K562 (cell line): ENCODE data around the gene PSEN1. TPM values are rescaled to one million over a fixed set of nuclear protein-coding genes. Genes with fewer than 3 reads are reported as not detected.

Source experiments
- ATAC-seq: fragments of 200-7000 bp; cut with Tn5 transposase; 3 replicates; pipeline ENCODE4 v1.9.1; 2020; ENCODE audit warnings: moderate library complexity
- BruUV-seq: library from RNA; stranded (reverse); fragments of 400-500 nt; replicated peaks from 2 replicates; lab custom pipeline; 2021; lab: Mats Ljungman, UMichigan
- CTCF ChIA-PET: fragments of 300-600 bp; formaldehyde crosslinking; extraction: SDS; loops from one replicate; lab custom pipeline; 2021; ENCODE audit warnings: low intra/inter-chr PET ratio; lab: Yijun Ruan, JAX
- POLR2A ChIA-PET: fragments of 300-600, 350-650 bp; sonication (Branson Sonifier 250); formaldehyde crosslinking; extraction: SDS; loops from one replicate; lab custom pipeline; 2021; ENCODE audit warnings: antibody characterized with exemption, inconsistent platforms; lab: Yijun Ruan, JAX
- DNase-seq, 4 experiments: peaks; one replicate each; pipeline versions ENCODE4 v3.0.0 to v3.0.0-alpha.2; 2011 to 2018; ENCODE audit warnings: low spot score in 3 of 4, mixed read lengths in 3 of 4; ENCODE audit errors: extremely low read depth in 1 of 4
- FAIRE-seq: peaks from 2 replicates; lab custom pipeline; 2011; peaks lifted over from hg19 to GRCh38; lab: Jason Lieb, UNC
- H2AFZ ChIP-seq: 2 replicates; pipeline ENCODE4 v1.6.0; 2011; ENCODE audit warnings: low read depth, low read length, control low read depth, inconsistent platforms
- H3K27ac ChIP-seq: fragments of 200-600 bp; 3 replicates; pipeline ENCODE4 v1.8.0; 2011; ENCODE audit warnings: low read depth, mild to moderate bottlenecking, control low read depth, inconsistent platforms, low read length, moderate library complexity, mixed read lengths; ENCODE audit errors: extremely low read depth
- H3K27me3 ChIP-seq, 2 experiments: fragments of 300-600 bp in 1 of 2; 2 replicates in 1 of 2; 3 replicates in 1 of 2; pipeline versions ENCODE4 v1.6.0 to v1.8.0; 2011; ENCODE audit warnings: inconsistent platforms in 2 of 2, low read length in 2 of 2, mild to moderate bottlenecking in 1 of 2, mixed read lengths in 1 of 2, moderate library complexity in 1 of 2; ENCODE audit not compliant: control insufficient read depth in 2 of 2, insufficient read depth in 2 of 2
- H3K36me3 ChIP-seq: fragments of 300-600 bp; 3 replicates; pipeline ENCODE4 v1.8.0; 2011; ENCODE audit warnings: mild to moderate bottlenecking, low read length, inconsistent platforms; ENCODE audit not compliant: control insufficient read depth, insufficient read depth
- H3K4me1 ChIP-seq, 2 experiments: fragments of 200-600 bp in 1 of 2; replicated peaks in 1 of 2; 2 replicates in 1 of 2; 3 replicates in 1 of 2; pipeline versions ENCODE4 v1.5.1 to v1.8.0; 2011; ENCODE audit warnings: inconsistent platforms in 2 of 2, low read length in 2 of 2, mild to moderate bottlenecking in 1 of 2, mixed read lengths in 1 of 2, moderate library complexity in 1 of 2; ENCODE audit not compliant: control insufficient read depth in 2 of 2, insufficient read depth in 2 of 2
- H3K4me2 ChIP-seq: 2 replicates; pipeline ENCODE4 v1.6.1; 2011; ENCODE audit warnings: low read length, control low read depth, inconsistent platforms, mixed read lengths; ENCODE audit not compliant: insufficient read depth
- H3K4me3 ChIP-seq: fragments of 200-600 bp; sonication (generic), shearing (Covaris generic); 2 replicates; pipeline ENCODE4 v1.5.1; 2016; ENCODE audit warnings: control low read depth, inconsistent platforms
- H3K79me2 ChIP-seq: fragments of 200-600 bp; 3 replicates; pipeline ENCODE4 v1.8.0; 2011; ENCODE audit warnings: low read length, inconsistent platforms; ENCODE audit not compliant: control insufficient read depth, insufficient read depth
- H3K9ac ChIP-seq, 2 experiments: 2 replicates each; pipeline versions ENCODE4 v1.6.0 to v1.6.1; 2011; ENCODE audit warnings: low read depth in 2 of 2, low read length in 2 of 2, control low read depth in 1 of 2, inconsistent platforms in 1 of 2, mild to moderate bottlenecking in 1 of 2, mixed read lengths in 1 of 2; ENCODE audit not compliant: insufficient read depth in 1 of 2
- H3K9me1 ChIP-seq: one replicate; pipeline ENCODE4 v1.6.0; 2011; ENCODE audit warnings: inconsistent platforms, mild to moderate bottlenecking, low read length, moderate library complexity; ENCODE audit not compliant: control insufficient read depth, insufficient read depth
- H3K9me3 ChIP-seq: replicated peaks from 2 replicates; pipeline ENCODE4 v1.5.1; 2011; ENCODE audit warnings: low read depth, low read length, inconsistent platforms; ENCODE audit not compliant: control insufficient read depth, insufficient read depth
- H4K20me1 ChIP-seq: replicated peaks from 2 replicates; pipeline ENCODE4 v1.6.1; 2011; ENCODE audit warnings: low read length, inconsistent platforms, mixed read lengths; ENCODE audit not compliant: control insufficient read depth, insufficient read depth
- BDP1 ChIP-seq: IDR thresholded peaks from 3 replicates; pipeline ENCODE4 v1.6.1; 2011; ENCODE audit not compliant: insufficient read length, insufficient read depth
- CBX5 ChIP-seq: IDR thresholded peaks from 2 replicates; pipeline ENCODE4 v1.6.1; 2014; ENCODE audit warnings: low read depth, borderline replicate concordance
- CEBPB ChIP-seq: fragments of 450-650 bp; IDR thresholded peaks from 2 replicates; pipeline ENCODE4 v1.6.1; 2016; ENCODE audit warnings: missing genetic modification characterization, missing compliant biosample characterization
- CXXC5 ChIP-seq: fragments of 250-450 bp; sonication (Bioruptor Pico); IDR thresholded peaks from 2 replicates; pipeline ENCODE4 v1.8.0; 2022; ENCODE audit warnings: inconsistent platforms, mild to moderate bottlenecking, moderate library complexity
- FOS ChIP-seq: IDR thresholded peaks from 3 replicates; pipeline ENCODE4 v1.6.1; 2011; ENCODE audit not compliant: insufficient read length; ENCODE audit errors: extremely low read depth
- HNRNPUL1 ChIP-seq: fragments of 200-400 bp; formaldehyde crosslinking; IDR thresholded peaks from 2 replicates; pipeline ENCODE4 v1.6.1; 2017; ENCODE audit warnings: low read length
- IFI16 ChIP-seq: fragments of 250-450 bp; sonication (Bioruptor Pico); IDR thresholded peaks from 2 replicates; pipeline ENCODE4 v2.1.2; 2022; ENCODE audit warnings: mild to moderate bottlenecking, inconsistent platforms
- MCM3 ChIP-seq: fragments of 450-650 bp; IDR thresholded peaks from 2 replicates; pipeline ENCODE4 v1.6.1; 2016
- NCOA1 ChIP-seq: fragments of 450-650 bp; IDR thresholded peaks from 2 replicates; pipeline ENCODE4 v1.6.1; 2016; ENCODE audit warnings: low read depth
- RBFOX2 ChIP-seq: fragments of 200-400 bp; formaldehyde crosslinking; IDR thresholded peaks from 2 replicates; pipeline ENCODE4 v1.6.1; 2017; ENCODE audit warnings: low read depth, mild to moderate bottlenecking, low read length, moderate library complexity
- SETDB1 ChIP-seq: IDR thresholded peaks from one replicate; pipeline ENCODE4 v1.6.1; 2012; ENCODE audit warnings: low read length, control low read depth, inconsistent platforms
- SRSF3 ChIP-seq: fragments of 200-400 bp; formaldehyde crosslinking; IDR thresholded peaks from 2 replicates; pipeline ENCODE4 v1.6.1; 2016; ENCODE audit warnings: mild to moderate bottlenecking, low read length, moderate library complexity; ENCODE audit not compliant: insufficient read depth
- TBP ChIP-seq: optimal IDR thresholded peaks from 2 replicates; pipeline ENCODE3; 2011; ENCODE audit warnings: low read depth, low read length, improper control_type of control experiment
- TFAM ChIP-seq: fragments of 250-450 bp; sonication (Bioruptor Pico); conservative IDR thresholded peaks from 2 replicates; pipeline ENCODE4 v1.5.0; 2021; ENCODE audit warnings: mild to moderate bottlenecking, moderate library complexity
- THRAP3 ChIP-seq: fragments of 450-650 bp; IDR thresholded peaks from 2 replicates; pipeline ENCODE4 v1.6.1; 2016; ENCODE audit warnings: mild to moderate bottlenecking, inconsistent platforms, borderline replicate concordance
- ZNF274 ChIP-seq: IDR thresholded peaks from 2 replicates; pipeline ENCODE4 v1.6.1; 2011; ENCODE audit warnings: low read depth, mild to moderate bottlenecking, low read length, moderate library complexity, borderline replicate concordance
- ZNF408 ChIP-seq: fragments of 250-450 bp; sonication (Bioruptor Pico); IDR thresholded peaks from 2 replicates; pipeline ENCODE4 v1.4.0; 2020; ENCODE audit warnings: low read depth, mild to moderate bottlenecking, moderate library complexity
- WGBS: fragments of 100-300 bp; shearing (Covaris generic); methylation state at CpG from one replicate; pipeline ENCODE4 v1.1.6; 2016; ENCODE audit warnings: low coverage, mixed read lengths; ENCODE audit not compliant: insufficient coverage; ENCODE audit errors: missing lambda C conversion rate; 5-methylcytosine and 5-hydroxymethylcytosine counted together
- in situ Hi-C: fragments of 300-500 bp; cut with MboI; formaldehyde crosslinking; loops from 4 replicates; pipeline ENCODE4 v1.15.0; 2018; ENCODE audit warnings: inconsistent platforms, mixed read lengths
- intact Hi-C: fragments of 100-400 bp; cut with micrococcal nuclease; formaldehyde crosslinking; loops from 2 replicates; pipeline ENCODE4 v1.14.2; 2022
- polyA plus RNA-seq, 8 experiments: library from polyadenylated mRNA; depleted of rRNA in 4 of 8; stranded (reverse) in 5 of 8; unstranded in 3 of 8; fragments of >200 nt; fragmentation: Nextera tagmentation in 2 of 8; fragmentation: Illumina TruSeq in 1 of 8; extraction: Ambion mirVana in 2 of 8; extraction: Trizol in 1 of 8; gene quantifications; 2 replicates each; pipeline versions ENCODE4 v1.2.1 to v1.2.3, GENCODE V29; 2011 to 2014; ENCODE audit warnings: inconsistent platforms in 1 of 8, missing spikeins in 1 of 8
- total RNA-seq, 7 experiments: library from RNA; depleted of rRNA in 6 of 7; stranded (reverse); fragments of >200 nt in 6 of 7; fragmentation: Illumina TruSeq in 2 of 7; extraction: Trizol in 2 of 7; gene quantifications; 2 replicates each; pipeline versions ENCODE4 v1.2.1 to v1.2.3, GENCODE V29; 2011 to 2021; ENCODE audit warnings: low replicate concordance in 1 of 7
- TF ChIP-seq, protein P1 (sequence below): fragments of 450-650 bp; formaldehyde crosslinking; IDR thresholded peaks from 2 replicates; pipeline ENCODE4 v1.4.0; 2022; ENCODE audit warnings: mild to moderate bottlenecking, moderate library complexity
- TF ChIP-seq, protein P2 (sequence below): fragments of 450-650 bp; formaldehyde crosslinking; IDR thresholded peaks from 2 replicates; pipeline ENCODE4 v1.4.0; 2020; ENCODE audit warnings: mild to moderate bottlenecking, mixed read lengths
- TF ChIP-seq, protein P3 (sequence below): sonication (generic); formaldehyde crosslinking; IDR thresholded peaks from 2 replicates; pipeline ENCODE4 v1.8.0; 2022; ENCODE audit warnings: mild to moderate bottlenecking, missing genetic modification reagents

Gene PSEN1
- total and polyA plus RNA-seq, 9 of the 15 experiments (the other 6 are each of a cell fraction or from before 2014, with no cell fraction given) = 6.5 to 25.2 (median 14.3) TPM

DNA sequence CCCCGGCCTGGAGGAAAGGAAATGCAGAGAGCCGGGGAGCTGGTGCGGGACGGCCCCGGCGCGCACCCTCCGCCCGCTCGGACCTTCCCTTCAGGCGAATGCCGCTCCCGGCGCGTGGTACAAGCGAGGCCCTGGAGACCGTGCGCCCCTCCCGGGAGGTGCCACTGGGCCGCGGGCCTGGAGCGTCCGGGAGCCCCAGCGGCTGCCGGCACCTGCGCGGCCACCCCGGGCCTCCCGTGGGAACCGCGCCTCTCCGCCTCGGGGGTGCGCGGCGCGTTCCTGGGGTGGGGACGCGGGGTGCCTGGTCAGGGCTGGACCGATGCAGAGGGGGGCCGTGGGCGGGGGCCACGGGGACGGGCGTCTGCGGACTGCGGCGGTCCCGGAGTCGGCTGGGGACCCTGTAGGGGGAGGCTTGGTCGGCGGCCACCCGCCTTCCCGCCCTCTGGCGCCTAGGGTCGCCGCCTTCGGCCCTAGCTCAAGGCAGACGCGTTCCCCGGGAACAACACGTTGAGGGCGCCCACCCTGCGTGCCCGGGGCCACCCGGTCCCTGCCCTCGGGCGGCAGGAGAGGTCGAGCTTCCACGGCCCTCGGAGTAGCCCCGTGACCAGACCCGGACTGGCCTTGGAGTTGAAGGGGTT lies 101.6 kb downstream of the PSEN1 start:
- 0 out of 2 replicates have a peak, but pooled peaks cover 4% of the 10 kb centered on the region for H4K20me1 ChIP-seq
- H3K9me3 ChIP-seq = no peaks in the 10 kb centered on the region
- peaks cover 2% of the 10 kb centered on the region for H3K9me1 ChIP-seq
- TF ChIP-seq, protein P1, sequence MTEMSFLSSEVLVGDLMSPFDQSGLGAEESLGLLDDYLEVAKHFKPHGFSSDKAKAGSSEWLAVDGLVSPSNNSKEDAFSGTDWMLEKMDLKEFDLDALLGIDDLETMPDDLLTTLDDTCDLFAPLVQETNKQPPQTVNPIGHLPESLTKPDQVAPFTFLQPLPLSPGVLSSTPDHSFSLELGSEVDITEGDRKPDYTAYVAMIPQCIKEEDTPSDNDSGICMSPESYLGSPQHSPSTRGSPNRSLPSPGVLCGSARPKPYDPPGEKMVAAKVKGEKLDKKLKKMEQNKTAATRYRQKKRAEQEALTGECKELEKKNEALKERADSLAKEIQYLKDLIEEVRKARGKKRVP = no peak
- TF ChIP-seq TFAM (no peak), HNRNPUL1 (no peak), ZNF274 (no peak), TBP (no peak), IFI16 (no peak), SRSF3 (no peak), RBFOX2 (no peak), BDP1 (no peak), SETDB1 (no peak), NCOA1 (no peak), CEBPB (tag) (no peak), THRAP3 (no peak), FOS (no peak), CBX5 (no peak), ZNF408 (no peak), MCM3 (no peak), CXXC5 (CRISPR knock-in tag) (no peak)
- TF ChIP-seq, protein P2, sequence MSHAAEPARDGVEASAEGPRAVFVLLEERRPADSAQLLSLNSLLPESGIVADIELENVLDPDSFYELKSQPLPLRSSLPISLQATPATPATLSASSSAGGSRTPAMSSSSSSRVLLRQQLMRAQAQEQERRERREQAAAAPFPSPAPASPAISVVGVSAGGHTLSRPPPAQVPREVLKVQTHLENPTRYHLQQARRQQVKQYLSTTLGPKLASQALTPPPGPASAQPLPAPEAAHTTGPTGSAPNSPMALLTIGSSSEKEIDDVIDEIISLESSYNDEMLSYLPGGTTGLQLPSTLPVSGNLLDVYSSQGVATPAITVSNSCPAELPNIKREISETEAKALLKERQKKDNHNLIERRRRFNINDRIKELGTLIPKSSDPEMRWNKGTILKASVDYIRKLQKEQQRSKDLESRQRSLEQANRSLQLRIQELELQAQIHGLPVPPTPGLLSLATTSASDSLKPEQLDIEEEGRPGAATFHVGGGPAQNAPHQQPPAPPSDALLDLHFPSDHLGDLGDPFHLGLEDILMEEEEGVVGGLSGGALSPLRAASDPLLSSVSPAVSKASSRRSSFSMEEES (CRISPR knock-in tag) = no peak
- TF ChIP-seq, protein P3, sequence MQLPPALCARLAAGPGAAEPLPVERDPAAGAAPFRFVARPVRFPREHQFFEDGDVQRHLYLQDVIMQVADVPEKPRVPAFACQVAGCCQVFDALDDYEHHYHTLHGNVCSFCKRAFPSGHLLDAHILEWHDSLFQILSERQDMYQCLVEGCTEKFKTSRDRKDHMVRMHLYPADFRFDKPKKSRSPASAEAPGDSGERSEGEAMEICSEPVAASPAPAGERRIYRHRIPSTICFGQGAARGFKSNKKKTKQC (CRISPR knock-in tag) = no peak
- peaks cover 38 to 84% of the 10 kb centered on the region in 2 experiments for H3K27me3 ChIP-seq
- FAIRE-seq (no peak), DNase-seq (peak in 1 of 4 experiments; percentile 7), ATAC-seq (no peak)
- no CpG with 5 or more reads among the region's 73 CpGs for WGBS
- BruUV-seq = no TSS peak
- no peak overlapping the region for H3K27ac ChIP-seq
- H3K4me1 ChIP-seq = peaks cover 0 to 22% of the 10 kb centered on the region in 2 experiments; a peak in 2 of 5 replicates
- POLR2A ChIA-PET = interaction anchor here (0.6 kb wide), 1 partner anchor 16 kb away, joined by 3 read pairs; no protein-coding TSS in a partner anchor
- no peaks in the 10 kb centered on the region for H3K79me2 ChIP-seq
- H2AFZ ChIP-seq = no peak overlapping the region
- intact Hi-C loops = loop anchor here (5.0 kb wide), 1 partner anchor 234 kb away; no protein-coding TSS in a partner anchor
- H3K36me3 ChIP-seq = no peaks in the 10 kb centered on the region
- in situ Hi-C loops = loop anchor here (10.0 kb wide), 1 partner anchor 723 kb away; no protein-coding TSS in a partner anchor
- H3K9ac ChIP-seq = no peak overlapping the region
- no peak overlapping the region for H3K4me3 ChIP-seq
- H3K4me2 ChIP-seq = no peak overlapping the region
- CTCF ChIA-PET = no interaction called here
